ENCODE measurements around the gene CNOT6. TPM values are rescaled to one million over a fixed set of nuclear protein-coding genes. Genes with fewer than 3 reads are reported as not detected.
"Not testable (repeated sequence)": the region's sequence is repeated elsewhere in the genome, so short reads cannot be mapped to it uniquely, and the experiment has no call there.

CNOT6 gene
- 10 to 100 TPM in 3 of 4 donors, 1 to 10 TPM in 1; 8.9 to 12.2 (median 11.2) TPM for total RNA-seq

DNA sequence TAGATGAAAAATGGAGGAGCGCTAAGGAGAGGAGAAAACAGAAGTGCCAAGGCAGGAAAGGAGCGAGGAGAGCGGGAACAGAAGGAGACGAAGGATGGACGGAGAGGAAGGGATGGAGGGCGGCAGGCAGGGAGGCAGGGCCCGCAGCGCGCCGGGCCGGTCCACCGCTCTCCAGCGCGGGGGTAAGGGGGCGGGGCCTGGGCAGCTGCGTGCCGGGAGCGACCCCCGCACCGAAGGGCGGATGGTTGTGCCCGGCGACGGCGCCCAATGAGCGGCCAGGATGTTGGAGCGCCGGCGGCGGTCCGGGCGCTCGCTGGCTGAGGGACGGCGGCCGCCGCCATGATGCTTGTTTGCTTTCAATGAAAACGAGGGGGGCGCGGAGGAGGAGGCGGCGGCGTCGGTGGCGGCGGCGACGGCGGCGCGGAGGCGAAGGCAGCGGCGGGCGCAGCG, at the start of gene CNOT6:
CNOT6 (plus strand) TSS at position 320 of the 450 bp plus-strand sequence. CDS start 34,898 bp downstream, outside the sequence.
- WGBS, 2 donors = 0% methylated on average over 41 to 54 of the region's 56 CpGs
- DNase-seq (ENCODE audit: low spot score in 2 of 2) = peak; percentile 88 to 98
- TF ChIP-seq, protein P1, sequence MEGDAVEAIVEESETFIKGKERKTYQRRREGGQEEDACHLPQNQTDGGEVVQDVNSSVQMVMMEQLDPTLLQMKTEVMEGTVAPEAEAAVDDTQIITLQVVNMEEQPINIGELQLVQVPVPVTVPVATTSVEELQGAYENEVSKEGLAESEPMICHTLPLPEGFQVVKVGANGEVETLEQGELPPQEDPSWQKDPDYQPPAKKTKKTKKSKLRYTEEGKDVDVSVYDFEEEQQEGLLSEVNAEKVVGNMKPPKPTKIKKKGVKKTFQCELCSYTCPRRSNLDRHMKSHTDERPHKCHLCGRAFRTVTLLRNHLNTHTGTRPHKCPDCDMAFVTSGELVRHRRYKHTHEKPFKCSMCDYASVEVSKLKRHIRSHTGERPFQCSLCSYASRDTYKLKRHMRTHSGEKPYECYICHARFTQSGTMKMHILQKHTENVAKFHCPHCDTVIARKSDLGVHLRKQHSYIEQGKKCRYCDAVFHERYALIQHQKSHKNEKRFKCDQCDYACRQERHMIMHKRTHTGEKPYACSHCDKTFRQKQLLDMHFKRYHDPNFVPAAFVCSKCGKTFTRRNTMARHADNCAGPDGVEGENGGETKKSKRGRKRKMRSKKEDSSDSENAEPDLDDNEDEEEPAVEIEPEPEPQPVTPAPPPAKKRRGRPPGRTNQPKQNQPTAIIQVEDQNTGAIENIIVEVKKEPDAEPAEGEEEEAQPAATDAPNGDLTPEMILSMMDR (IDR thresholded peaks at IDR 0.05) = no peak
- TF ChIP-seq POLR2A (IDR thresholded peaks at IDR 0.05) = no peak
- H3K4me3 ChIP-seq (ENCODE audit: low read depth, poor library complexity, severe bottlenecking) = peak within 1 kb of the TSS; percentile 79
- intact Hi-C loops (cut with DNase I; ENCODE audit: low total_unique reads) = no loop called here

DNA sequence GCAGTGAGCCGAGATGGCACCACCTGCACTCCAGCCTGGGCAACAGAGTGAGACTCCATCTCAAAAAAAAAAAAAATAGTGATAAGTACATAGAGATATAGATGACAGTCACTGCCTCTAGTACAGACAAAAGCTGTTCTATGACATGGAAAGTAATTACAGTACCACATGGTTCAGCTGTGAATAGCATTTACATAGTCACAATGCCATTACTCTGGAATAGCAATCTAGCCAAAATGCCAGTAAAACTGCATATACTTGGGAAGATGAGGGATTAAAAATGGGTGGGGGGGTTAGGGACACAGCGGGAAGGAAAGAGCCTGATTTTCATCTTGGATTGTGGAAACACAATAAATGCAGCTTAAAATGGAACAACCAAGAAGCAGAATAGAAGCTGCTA, 39.4 kb upstream of the CNOT6 start:
- 73% methylated on average over 2 of the region's 2 CpGs for WGBS, 2 donors
- H3K4me3 ChIP-seq (ENCODE audit: low read depth, poor library complexity, severe bottlenecking) = no peak overlapping the region
- intact Hi-C loops (cut with DNase I; ENCODE audit: low total_unique reads) = no loop called here
- no peak for TF ChIP-seq POLR2A (IDR thresholded peaks at IDR 0.05)
- DNase-seq (ENCODE audit: low spot score in 2 of 2) = no peak

DNA sequence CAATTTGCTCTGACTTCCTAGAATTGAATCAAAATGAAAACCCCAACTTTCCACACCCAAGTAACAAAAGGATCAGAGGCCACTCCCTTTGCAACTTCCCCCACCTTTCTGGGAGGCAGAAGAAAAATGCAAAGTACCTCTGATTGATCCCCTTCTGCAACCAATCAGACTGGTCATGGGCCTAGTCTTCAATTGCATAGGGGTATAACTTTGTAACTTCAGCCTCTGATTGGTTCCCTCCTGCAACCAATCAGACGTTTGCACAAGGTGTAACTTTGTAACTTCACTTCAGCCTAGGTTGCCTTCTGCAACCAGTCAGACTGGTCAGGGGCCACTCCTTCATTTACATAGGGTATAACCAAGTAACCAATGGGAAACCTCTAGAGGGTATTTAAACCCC, 38.3 kb upstream of the CNOT6 start:
- WGBS, 2 donors = 65 to 70% methylated on average over 1 of the region's 1 CpG
- TF ChIP-seq, protein P1 (IDR thresholded peaks at IDR 0.05) = no peak
- TF ChIP-seq POLR2A (IDR thresholded peaks at IDR 0.05) = no peak
- intact Hi-C loops (cut with DNase I; ENCODE audit: low total_unique reads) = no loop called here
- no peak for DNase-seq (ENCODE audit: low spot score in 2 of 2)
- H3K4me3 ChIP-seq (ENCODE audit: low read depth, poor library complexity, severe bottlenecking) = no peak overlapping the region

DNA sequence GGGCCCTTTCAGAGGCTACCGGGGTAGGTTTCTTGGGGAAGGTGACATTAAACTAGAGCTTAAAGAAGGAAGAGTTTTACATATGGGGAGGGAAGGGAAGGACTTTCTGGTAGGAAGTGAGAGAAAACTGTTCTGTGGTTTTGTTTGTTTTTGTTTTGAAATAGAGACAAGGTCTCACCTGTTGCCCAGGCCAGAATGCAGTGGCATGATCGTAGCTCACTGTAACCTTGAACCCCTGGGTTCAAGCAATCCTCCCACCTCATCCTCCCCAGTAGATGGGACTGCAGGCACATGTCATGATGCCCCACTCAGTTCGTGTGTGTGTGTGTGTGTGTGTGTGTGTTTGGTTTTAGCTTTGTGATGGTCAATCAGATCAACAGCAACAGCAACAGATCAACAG, 37.4 kb upstream of the CNOT6 start:
- WGBS, 2 donors = 74 to 75% methylated on average over 3 of the region's 3 CpGs
- intact Hi-C loops (cut with DNase I; ENCODE audit: low total_unique reads) = no loop called here
- TF ChIP-seq, protein P1 (IDR thresholded peaks at IDR 0.05) = no peak
- TF ChIP-seq POLR2A (IDR thresholded peaks at IDR 0.05) = no peak
- DNase-seq (ENCODE audit: low spot score in 2 of 2) = no peak
- no peak overlapping the region for H3K4me3 ChIP-seq (ENCODE audit: low read depth, poor library complexity, severe bottlenecking)

DNA sequence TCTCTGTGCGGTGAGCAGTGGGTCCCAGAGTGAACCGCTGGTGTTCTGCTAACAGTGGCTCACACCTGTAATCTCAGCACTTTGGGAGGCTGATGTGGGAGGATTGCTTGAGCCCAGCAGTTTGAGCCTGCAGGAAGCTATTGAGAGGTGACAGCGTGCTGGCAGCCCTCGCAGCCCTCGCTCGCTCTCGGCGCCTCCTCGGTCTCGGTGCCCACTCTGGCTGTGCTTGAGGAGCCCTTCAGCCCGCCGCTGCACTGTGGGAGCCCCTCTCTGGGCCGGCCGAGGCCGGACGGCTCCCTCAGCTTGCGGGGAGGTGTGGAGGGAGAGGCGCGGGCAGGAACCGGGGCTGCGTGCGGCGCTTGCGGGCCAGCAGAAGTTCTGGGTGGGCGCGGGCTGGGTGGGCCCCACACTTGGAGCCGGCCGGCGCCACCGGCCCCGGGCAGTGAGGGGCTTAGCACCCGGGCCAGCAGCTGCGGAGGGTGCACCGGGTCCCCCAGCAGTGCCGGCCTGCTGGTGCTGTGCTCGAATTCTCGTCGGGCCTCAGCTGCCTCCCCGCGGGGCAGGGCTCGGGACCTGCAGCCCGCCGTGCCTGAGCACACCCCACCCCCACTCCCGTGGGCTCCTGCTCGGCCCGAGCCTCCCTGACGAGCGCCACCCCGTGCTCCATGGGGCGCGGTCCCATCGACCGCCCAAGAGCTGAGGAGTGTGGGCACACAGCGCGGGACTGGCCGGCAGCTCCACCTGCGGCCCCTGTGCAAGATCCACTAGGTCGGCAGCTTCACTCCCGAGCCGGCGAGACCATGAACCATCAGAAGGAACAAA, 35.1 kb upstream of the CNOT6 start:
- H3K4me3 ChIP-seq (ENCODE audit: low read depth, poor library complexity, severe bottlenecking); intact Hi-C loops (cut with DNase I; ENCODE audit: low total_unique reads): not testable (repeated sequence)
- WGBS, 2 donors = 96 to 98% methylated on average over 27 to 53 of the region's 61 CpGs
- peak in 1 of 2 donors; percentile 72 for DNase-seq (ENCODE audit: low spot score in 2 of 2)

DNA sequence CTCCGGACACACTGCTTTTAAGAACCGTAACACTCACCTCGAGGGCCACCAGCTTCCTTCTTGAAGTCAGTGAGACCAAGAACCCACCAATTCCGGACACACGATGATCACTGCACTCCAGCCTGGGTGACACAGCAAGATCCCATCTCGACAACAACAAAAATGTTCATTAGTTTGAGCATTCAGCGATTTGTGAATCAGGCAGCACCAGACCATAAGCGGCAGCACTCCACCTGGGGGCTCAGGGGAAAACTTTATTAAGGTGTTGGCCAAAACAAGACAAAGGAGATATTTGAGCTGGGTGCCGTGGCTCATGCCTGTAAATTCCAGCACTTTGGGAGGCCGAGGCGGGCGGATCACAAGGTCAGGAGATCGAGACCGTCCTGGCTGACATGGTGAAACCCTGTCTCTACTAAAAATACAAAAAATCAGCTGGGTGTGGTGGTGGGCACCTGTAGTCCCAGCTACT, 34.5 kb upstream of the CNOT6 start:
- not testable (repeated sequence) for H3K4me3 ChIP-seq (ENCODE audit: low read depth, poor library complexity, severe bottlenecking); DNase-seq (ENCODE audit: low spot score in 2 of 2)
- intact Hi-C loops (cut with DNase I; ENCODE audit: low total_unique reads) = loop anchor here (10.0 kb wide), 1 partner anchor 165 kb away; the partner anchor contains the start of gene MAPK9
- WGBS, 2 donors = 93 to 95% methylated on average over 14 of the region's 14 CpGs

DNA sequence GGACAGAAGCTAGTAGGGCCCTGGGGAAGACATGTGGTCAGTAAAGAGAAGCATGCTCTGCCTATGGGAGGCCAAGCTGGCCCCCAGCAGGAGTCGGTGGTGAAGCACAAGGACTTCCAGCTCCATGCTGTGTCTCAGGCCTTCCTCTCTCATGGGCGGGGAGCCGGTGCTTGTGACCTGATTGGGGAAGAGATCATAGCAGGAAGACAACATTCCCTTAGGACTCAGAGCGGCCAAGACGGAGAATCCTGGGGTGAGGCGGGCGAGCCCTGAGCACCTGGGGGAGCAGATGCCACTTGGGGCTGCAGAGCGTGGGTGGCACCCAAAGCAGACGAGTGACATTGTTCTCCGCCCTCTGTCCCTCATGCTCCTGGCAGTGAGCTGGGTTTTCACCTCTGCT, 33.3 kb upstream of the CNOT6 start:
- no peak for TF ChIP-seq POLR2A (IDR thresholded peaks at IDR 0.05)
- TF ChIP-seq, protein P1 (IDR thresholded peaks at IDR 0.05) = no peak

More for the DNA sequence above, 33.3 kb upstream of the CNOT6 start:
- no peak overlapping the region for H3K4me3 ChIP-seq (ENCODE audit: low read depth, poor library complexity, severe bottlenecking)
- intact Hi-C loops (cut with DNase I; ENCODE audit: low total_unique reads) = loop anchor here (10.0 kb wide), 1 partner anchor 166 kb away; the partner anchor contains the start of gene MAPK9
- WGBS, 2 donors = 82 to 87% methylated on average over 10 of the region's 10 CpGs
- DNase-seq (ENCODE audit: low spot score in 2 of 2) = peak in 1 of 2 donors; percentile 43

All from lower leg skin (tissue), 4 donors.